ENCODE results near the gene SS18.

DNA sequence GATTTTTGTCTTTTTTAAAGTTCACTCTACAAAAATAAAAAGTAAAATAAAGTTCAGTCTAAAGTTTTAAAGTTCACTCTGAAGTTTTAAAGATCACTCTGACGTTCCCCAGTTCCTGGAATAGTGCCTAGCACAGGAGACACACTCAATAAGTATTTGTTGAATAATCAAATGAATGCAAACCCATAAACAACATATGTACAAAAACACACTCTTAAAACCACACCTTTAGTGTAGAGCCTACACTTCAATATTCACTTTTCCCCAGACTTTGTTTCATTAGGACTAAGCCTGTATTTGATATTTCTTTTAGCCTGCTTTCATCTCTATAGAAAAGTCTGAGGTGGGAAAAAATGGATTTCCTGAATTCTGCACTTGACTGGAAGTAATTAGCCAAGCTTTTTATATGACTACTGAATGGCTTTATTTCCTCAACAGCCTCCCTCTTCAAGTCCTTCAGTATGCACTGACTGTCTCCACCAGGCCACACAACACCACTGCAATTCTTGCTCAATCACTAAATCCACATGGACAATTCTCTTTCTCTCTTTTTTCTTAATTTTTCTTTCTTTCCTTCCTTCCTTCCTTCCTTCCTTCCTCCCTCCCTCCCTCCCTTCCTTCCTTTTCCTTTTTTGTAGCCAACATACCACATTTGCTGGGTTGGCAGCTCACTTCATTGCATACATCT lies 104.6 kb downstream of the SS18 start:
- TF ChIP-seq, protein P1, sequence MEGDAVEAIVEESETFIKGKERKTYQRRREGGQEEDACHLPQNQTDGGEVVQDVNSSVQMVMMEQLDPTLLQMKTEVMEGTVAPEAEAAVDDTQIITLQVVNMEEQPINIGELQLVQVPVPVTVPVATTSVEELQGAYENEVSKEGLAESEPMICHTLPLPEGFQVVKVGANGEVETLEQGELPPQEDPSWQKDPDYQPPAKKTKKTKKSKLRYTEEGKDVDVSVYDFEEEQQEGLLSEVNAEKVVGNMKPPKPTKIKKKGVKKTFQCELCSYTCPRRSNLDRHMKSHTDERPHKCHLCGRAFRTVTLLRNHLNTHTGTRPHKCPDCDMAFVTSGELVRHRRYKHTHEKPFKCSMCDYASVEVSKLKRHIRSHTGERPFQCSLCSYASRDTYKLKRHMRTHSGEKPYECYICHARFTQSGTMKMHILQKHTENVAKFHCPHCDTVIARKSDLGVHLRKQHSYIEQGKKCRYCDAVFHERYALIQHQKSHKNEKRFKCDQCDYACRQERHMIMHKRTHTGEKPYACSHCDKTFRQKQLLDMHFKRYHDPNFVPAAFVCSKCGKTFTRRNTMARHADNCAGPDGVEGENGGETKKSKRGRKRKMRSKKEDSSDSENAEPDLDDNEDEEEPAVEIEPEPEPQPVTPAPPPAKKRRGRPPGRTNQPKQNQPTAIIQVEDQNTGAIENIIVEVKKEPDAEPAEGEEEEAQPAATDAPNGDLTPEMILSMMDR (IDR thresholded peaks at IDR 0.05; ENCODE audit: insufficient read depth, low read length, poor library complexity, severe bottlenecking) = no peak
- TF ChIP-seq EZH2phosphoT487 (conservative IDR thresholded peaks at IDR 0.05; ENCODE audit: low read length) = no peak
